ENCODE data around the gene ASPHD2. TPM values are rescaled to one million over a fixed set of nuclear protein-coding genes. Genes with fewer than 3 reads are reported as not detected.

Gene ASPHD2
- total RNA-seq, 3 donors from 2014 or later = 2.7 to 3.7 (median 3.5) TPM

- no peak overlapping the region for H3K4me3 ChIP-seq
- DNase-seq = no peak
- ATAC-seq = no peak
- H3K4me1 ChIP-seq (ENCODE audit: low read depth) = peaks cover 40% of the 10 kb centered on the region
- no peaks in the 10 kb centered on the region for H3K9me3 ChIP-seq
- intact Hi-C loops (cut with DNase I, micrococcal nuclease) = no loop called here
- TF ChIP-seq CTCF (IDR thresholded peaks at IDR 0.05) = no peak
- H3K36me3 ChIP-seq (ENCODE audit: low read depth) = no peaks in the 10 kb centered on the region
Measured at GRCh38 chr22:26481112-26481693, 52.1 kb downstream of the ASPHD2 start.

GRCh38 chr22:26481694-26482093 is 52.6 kb downstream of the ASPHD2 start:
- Histone ChIP-seq H3K9me3 (no peaks in the 10 kb centered on the region), H3K36me3 (ENCODE audit: low read depth) (no peaks in the 10 kb centered on the region), H3K4me3 (no peak overlapping the region), H3K4me1 (ENCODE audit: low read depth) (peaks cover 40% of the 10 kb centered on the region)
- intact Hi-C loops (cut with DNase I, micrococcal nuclease) = no loop called here
- DNase-seq (no peak), ATAC-seq (no peak)
- TF ChIP-seq CTCF (IDR thresholded peaks at IDR 0.05) = no peak

- Histone ChIP-seq H3K4me1 (ENCODE audit: low read depth) (peaks cover 40% of the 10 kb centered on the region), H3K36me3 (ENCODE audit: low read depth) (no peaks in the 10 kb centered on the region), H3K4me3 (no peak overlapping the region), H3K9me3 (no peaks in the 10 kb centered on the region)
- TF ChIP-seq CTCF (IDR thresholded peaks at IDR 0.05) = no peak
- DNase-seq (no peak), ATAC-seq (no peak)
- intact Hi-C loops (cut with DNase I, micrococcal nuclease) = no loop called here
Measured at GRCh38 chr22:26482161-26482560, 53.1 kb downstream of the ASPHD2 start.

- Histone ChIP-seq H3K9me3 (no peaks in the 10 kb centered on the region), H3K36me3 (ENCODE audit: low read depth) (no peaks in the 10 kb centered on the region), H3K4me3 (peak overlapping the region; percentile 69), H3K4me1 (ENCODE audit: low read depth) (peaks cover 40% of the 10 kb centered on the region)
- DNase-seq (no peak), ATAC-seq (no peak)
- intact Hi-C loops (cut with DNase I, micrococcal nuclease) = no loop called here
- no peak for TF ChIP-seq CTCF (IDR thresholded peaks at IDR 0.05)
Measured at GRCh38 chr22:26483043-26483438, 54.0 kb downstream of the ASPHD2 start.

GRCh38 chr22:26483439-26484359 is 54.6 kb downstream of the ASPHD2 start, which contains the start of the genes HPS4 and SRRD:
HPS4 (minus strand) TSS chr22:26483783; CDS start chr22:26481762, 2,021 bp downstream.
SRRD (plus strand) TSS chr22:26483877; CDS start chr22:26483891, 14 bp downstream.
- Histone ChIP-seq H3K4me1 (ENCODE audit: low read depth) (peaks cover 38% of the 10 kb centered on the region), H3K4me3 (peak within 1 kb of the TSS; percentile 69), H3K36me3 (ENCODE audit: low read depth) (no peaks in the 10 kb centered on the region), H3K9me3 (no peaks in the 10 kb centered on the region)
- DNase-seq (peak; percentile 94 to 96 (median 95)), ATAC-seq (peak; percentile 96)
- no peak for TF ChIP-seq CTCF (IDR thresholded peaks at IDR 0.05)
- intact Hi-C loops (cut with DNase I, micrococcal nuclease) = no loop called here

Data from mucosa of descending colon (tissue), 3 donors.